Transverse colon (tissue), 4 donors: Measurements from ENCODE around the gene ACP5. TPM values are rescaled to one million over a fixed set of nuclear protein-coding genes. Genes with fewer than 3 reads are reported as not detected.

Experiments
- DNase-seq: peaks from one replicate; pipeline ENCODE4 v3.0.0-alpha.2; 2019
- H3K27ac ChIP-seq, 4 donors: fragments of 200-600 bp; sonication (generic); 2 replicates each; pipeline ENCODE4 v1.5.1; 2016 to 2018; ENCODE audit warnings: inconsistent platforms in 4 of 4
- H3K27me3 ChIP-seq: fragments of 200-600 bp; sonication (generic); 2 replicates; pipeline ENCODE4 v1.5.1; 2017; ENCODE audit warnings: inconsistent platforms
- H3K36me3 ChIP-seq, 4 donors: fragments of 200-600 bp; sonication (generic); 2 replicates each; pipeline ENCODE4 v1.5.1; 2017 to 2019; ENCODE audit warnings: inconsistent platforms in 4 of 4
- H3K4me1 ChIP-seq, 4 donors: fragments of 200-600 bp; sonication (generic); 2 replicates each; pipeline ENCODE4 v1.5.1; 2017 to 2020; ENCODE audit warnings: inconsistent platforms in 4 of 4
- H3K4me3 ChIP-seq, 4 donors: fragments of 200-600 bp; sonication (generic); 1 replicate in 1 of 4; 2 replicates in 3 of 4; pipeline versions ENCODE4 v1.5.1 to v1.6.1; 2017 to 2019; ENCODE audit warnings: inconsistent platforms in 4 of 4
- H3K9me3 ChIP-seq, 2 donors: fragments of 200-600 bp; sonication (generic); 2 replicates each; pipeline ENCODE4 v1.5.1; 2017 to 2019; ENCODE audit warnings: inconsistent platforms in 2 of 2
- CTCF ChIP-seq, 5 experiments: fragments of 200-600 bp in 3 of 5; fragments of 450-650 bp in 2 of 5; sonication (generic) in 3 of 5; IDR thresholded peaks; 1 replicate in 2 of 5; 2 replicates in 3 of 5; pipeline ENCODE4 v1.5.1; 2016 to 2017; ENCODE audit warnings: antibody characterized with exemption in 5 of 5, inconsistent platforms in 3 of 5, mild to moderate bottlenecking in 2 of 5, moderate library complexity in 1 of 5
- EP300 ChIP-seq: sonication (generic); formaldehyde crosslinking; IDR thresholded peaks from one replicate; pipeline ENCODE4 v1.6.1; 2017; ENCODE audit warnings: antibody characterized with exemption, low read depth
- POLR2A ChIP-seq: fragments of 450-650 bp; IDR thresholded peaks from one replicate; pipeline ENCODE4 v1.6.1; 2016; ENCODE audit warnings: antibody characterized with exemption, mild to moderate bottlenecking, moderate library complexity
- POLR2AphosphoS5 ChIP-seq, 3 donors: sonication (generic); formaldehyde crosslinking; IDR thresholded peaks; one replicate each; pipeline ENCODE4 v1.6.1; 2016; ENCODE audit warnings: antibody characterized with exemption in 3 of 3
- WGBS, 2 donors: methylation state at CpG; one replicate each; pipeline ENCODE4 v1.1.5; 2018; ENCODE audit warnings: low coverage in 1 of 2; 5-methylcytosine and 5-hydroxymethylcytosine counted together
- in situ Hi-C, 4 donors: fragments of 200-750 bp; cut with MboI; loops; one replicate each; pipeline versions ENCODE4 v1.15.0 to v1.15.1; 2017; ENCODE audit warnings: low sequenced_read_pairs in 3 of 4, low pct_ligation_motif_present in 1 of 4, low pct_unique_long_range_greater_than_20kb in 1 of 4
- intact Hi-C: fragments of 100-400 bp; cut with DNase I; formaldehyde crosslinking; loops from one replicate; pipeline ENCODE4 v1.15.1; 2023; ENCODE audit warnings: low total_unique reads
- total RNA-seq, 4 donors: library from RNA; depleted of rRNA; stranded (reverse); fragments of >200 nt; gene quantifications; one replicate each; pipeline ENCODE4 v1.1.0, GENCODE V29; 2016

Gene ACP5
- total RNA-seq, 4 donors from 2014 or later = 10.5 to 60.2 (median 22.4) TPM

GRCh38 chr19:11528551-11529341 lies 48.7 kb downstream of the ACP5 start, which contains the start of gene ECSIT:
ECSIT (minus strand) TSS chr19:11529134; CDS start chr19:11519170, 9,964 bp downstream.
- WGBS, 2 donors = 0% methylated on average over 7 to 26 of the region's 47 CpGs
- Histone ChIP-seq H3K4me3 (peak within 1 kb of the TSS; percentile 78 to 99 (median 90)), H3K9me3 (no peaks in the 10 kb centered on the region), H3K36me3 (no peaks in the 10 kb centered on the region), H3K27ac (peak within 1 kb of the TSS; percentile 92 to 98 (median 94)), H3K4me1 (peaks cover 9 to 26% (median 15%) of the 10 kb centered on the region in 4 donors), H3K27me3 (no peaks in the 10 kb centered on the region)
- DNase-seq = peak; percentile 98
- in situ Hi-C loops = no loop called here
- TF ChIP-seq POLR2A = peak; percentile 42
- peak; percentile 36 to 76 (median 46) for TF ChIP-seq POLR2AphosphoS5 (IDR thresholded peaks at IDR 0.05)
- TF ChIP-seq CTCF (IDR thresholded peaks at IDR 0.05) = no peak
- TF ChIP-seq EP300 = no peak
- intact Hi-C loops = no loop called here

Other genes with a start within 250 kb of the ACP5 start
- 10 to 100 TPM; 16.5 to 41.1 (median 18.6) TPM for gene RAB3D, start 238.0 kb downstream of the ACP5 start, total RNA-seq
- gene TMEM205, start 231.4 kb downstream of the ACP5 start, total RNA-seq = 100 to 1,000 TPM in 2 of 4 donors, 10 to 100 TPM in 2; 18.7 to 163 (median 88.4) TPM
- gene CCDC159, start 231.1 kb downstream of the ACP5 start, total RNA-seq = 1,000 to 10,000 TPM in 1 of 4 donors, 10 to 100 TPM in 3; 13.8 to 1,153 (median 26.1) TPM
- 10 to 100 TPM in 2 of 4 donors, 1 to 10 TPM in 2; 6.3 to 51.7 (median 11.5) TPM for gene PLPPR2, start 222.2 kb downstream of the ACP5 start, total RNA-seq
- 10 to 100 TPM in 1 of 4 donors, 1 to 10 TPM in 3; 2.1 to 11.1 (median 2.6) TPM for gene SWSAP1, start 203.0 kb downstream of the ACP5 start, total RNA-seq
- gene EPOR, start 193.3 kb downstream of the ACP5 start, total RNA-seq = 10 to 100 TPM in 1 of 4 donors, 1 to 10 TPM in 3; 2.3 to 24.3 (median 6.4) TPM
- 10 to 100 TPM in 3 of 4 donors, 1 to 10 TPM in 1; 6.7 to 78.9 (median 28.1) TPM for gene RGL3, start 158.3 kb downstream of the ACP5 start, total RNA-seq
- gene ODAD3, start 142.5 kb downstream of the ACP5 start, total RNA-seq = 1 to 10 TPM in 1 of 4 donors, under 1 TPM in 1, not detected in 2; 0.32 to 2.2 TPM
- 100 to 1,000 TPM; 119 to 195 (median 183) TPM for gene PRKCSH, start 142.0 kb downstream of the ACP5 start, total RNA-seq
- gene ELAVL3, start 96.6 kb downstream of the ACP5 start, total RNA-seq = 1 to 10 TPM in 2 of 4 donors, under 1 TPM in 1, not detected in 1; 0.27 to 3.2 (median 1.3) TPM
- 10 to 100 TPM; 10.6 to 44.9 (median 17.4) TPM for gene ZNF653, start 71.8 kb downstream of the ACP5 start, total RNA-seq
- gene ECSIT, start 48.5 kb downstream of the ACP5 start, total RNA-seq = 10 to 100 TPM; 20.9 to 63.4 (median 39.1) TPM
- gene CNN1, start 38.8 kb downstream of the ACP5 start, total RNA-seq = 1,000 to 10,000 TPM in 1 of 4 donors, 100 to 1,000 TPM in 3; 198 to 1,121 (median 486) TPM
- gene ELOF1, start 18.4 kb downstream of the ACP5 start, total RNA-seq = 10 to 100 TPM; 14.7 to 45.7 (median 37.2) TPM
- 10 to 100 TPM in 1 of 4 donors, 1 to 10 TPM in 2, under 1 TPM in 1; 0.40 to 10.2 (median 7.0) TPM for gene ZNF627, start 19.8 kb upstream of the ACP5 start, total RNA-seq
- gene ZNF823, start 161.3 kb upstream of the ACP5 start, total RNA-seq = 10 to 100 TPM; 16.4 to 69.1 (median 20.1) TPM
- gene ZNF441, start 189.4 kb upstream of the ACP5 start, total RNA-seq = 10 to 100 TPM in 3 of 4 donors, 1 to 10 TPM in 1; 8.3 to 20.9 (median 14.8) TPM
- 1 to 10 TPM in 2 of 4 donors, under 1 TPM in 1, not detected in 1; 0.75 to 3.1 (median 2.4) TPM for gene ZNF491, start 220.9 kb upstream of the ACP5 start, total RNA-seq
- gene ZNF440, start 236.6 kb upstream of the ACP5 start, total RNA-seq = 10 to 100 TPM; 44.1 to 51.3 (median 48.2) TPM